Measurements from ENCODE around the gene G3BP1.
A peak's percentile ranks its signal among the peaks of the same experiment; 100 is the strongest.

Gene G3BP1

DNA sequence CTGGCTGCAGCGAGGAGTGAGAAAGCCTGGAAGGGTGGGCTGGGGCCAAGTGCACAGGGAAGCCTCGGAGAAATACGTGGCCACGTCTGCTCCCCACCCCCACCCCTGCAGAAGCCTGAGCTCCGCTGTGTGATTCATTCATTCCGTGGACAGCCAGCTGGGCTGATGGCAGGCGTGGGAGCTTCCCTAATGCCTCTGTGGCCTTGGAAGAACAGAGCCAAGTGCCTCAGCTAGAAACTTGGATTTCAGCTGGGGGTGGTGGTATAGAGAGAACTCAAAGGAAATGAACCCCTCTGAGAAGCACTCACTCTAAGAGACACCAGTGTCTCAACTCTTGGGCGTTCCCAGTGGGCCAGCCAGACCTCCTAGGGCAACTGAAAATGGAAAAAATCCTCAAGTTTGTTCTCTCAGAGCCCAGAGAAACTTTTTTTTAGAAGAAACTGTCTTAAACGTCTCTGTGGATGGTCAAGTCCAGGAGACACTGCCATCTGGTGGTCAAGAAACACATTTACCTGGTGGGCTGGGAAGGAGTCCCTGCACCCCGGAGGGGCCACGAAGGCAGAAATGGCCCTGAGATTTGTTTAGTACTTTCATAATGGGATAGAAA, 31.3 kb upstream of the G3BP1 start:
- H3K36me3 ChIP-seq, result peaks cover 4% of the 10 kb centered on the region; the same call in 1 of the 2 replicates
- TF ChIP-seq, protein P1, sequence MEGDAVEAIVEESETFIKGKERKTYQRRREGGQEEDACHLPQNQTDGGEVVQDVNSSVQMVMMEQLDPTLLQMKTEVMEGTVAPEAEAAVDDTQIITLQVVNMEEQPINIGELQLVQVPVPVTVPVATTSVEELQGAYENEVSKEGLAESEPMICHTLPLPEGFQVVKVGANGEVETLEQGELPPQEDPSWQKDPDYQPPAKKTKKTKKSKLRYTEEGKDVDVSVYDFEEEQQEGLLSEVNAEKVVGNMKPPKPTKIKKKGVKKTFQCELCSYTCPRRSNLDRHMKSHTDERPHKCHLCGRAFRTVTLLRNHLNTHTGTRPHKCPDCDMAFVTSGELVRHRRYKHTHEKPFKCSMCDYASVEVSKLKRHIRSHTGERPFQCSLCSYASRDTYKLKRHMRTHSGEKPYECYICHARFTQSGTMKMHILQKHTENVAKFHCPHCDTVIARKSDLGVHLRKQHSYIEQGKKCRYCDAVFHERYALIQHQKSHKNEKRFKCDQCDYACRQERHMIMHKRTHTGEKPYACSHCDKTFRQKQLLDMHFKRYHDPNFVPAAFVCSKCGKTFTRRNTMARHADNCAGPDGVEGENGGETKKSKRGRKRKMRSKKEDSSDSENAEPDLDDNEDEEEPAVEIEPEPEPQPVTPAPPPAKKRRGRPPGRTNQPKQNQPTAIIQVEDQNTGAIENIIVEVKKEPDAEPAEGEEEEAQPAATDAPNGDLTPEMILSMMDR (IDR thresholded peaks at IDR 0.05; ENCODE audit: low read depth, low read length), result peak; percentile 85
- no peaks in the 10 kb centered on the region for H3K27me3 ChIP-seq
- H3K4me1 ChIP-seq, result peaks cover 8% of the 10 kb centered on the region
- no peaks in the 10 kb centered on the region for H3K9me3 ChIP-seq
- peak; percentile 56 for DNase-seq
- H3K4me3 ChIP-seq (ENCODE audit: low read depth, low read length), result peak overlapping the region; percentile 25; the same call in 1 of the 2 replicates

DNA sequence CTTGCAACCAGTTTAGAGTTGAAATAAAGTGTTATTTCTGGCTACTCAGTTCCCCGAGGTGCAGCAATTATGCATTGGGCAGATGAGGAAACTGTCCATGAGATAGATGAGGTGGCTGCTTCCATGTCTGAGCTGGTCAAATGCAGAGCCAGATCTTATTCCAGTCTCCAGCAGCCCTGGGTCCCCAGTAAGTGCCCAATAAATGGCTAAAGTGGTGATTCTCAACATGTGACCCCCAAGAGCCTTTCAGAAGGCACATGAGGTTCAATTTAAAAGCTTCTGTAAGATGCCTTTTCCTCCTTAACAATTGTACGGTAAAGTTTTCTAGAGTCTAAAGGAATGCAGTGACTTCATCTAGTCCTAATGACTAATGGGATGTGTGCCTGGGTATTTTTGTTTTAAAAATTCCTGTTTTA, 30.8 kb upstream of the G3BP1 start:
- no peak for DNase-seq
- peaks cover 4% of the 10 kb centered on the region; the same call in 1 of the 2 replicates for H3K36me3 ChIP-seq
- H3K27me3 ChIP-seq, result no peaks in the 10 kb centered on the region
- H3K4me1 ChIP-seq, result peaks cover 8% of the 10 kb centered on the region
- no peak overlapping the region for H3K4me3 ChIP-seq (ENCODE audit: low read depth, low read length)
- TF ChIP-seq, protein P1 (IDR thresholded peaks at IDR 0.05; ENCODE audit: low read depth, low read length), result no peak
- H3K9me3 ChIP-seq, result no peaks in the 10 kb centered on the region

DNA sequence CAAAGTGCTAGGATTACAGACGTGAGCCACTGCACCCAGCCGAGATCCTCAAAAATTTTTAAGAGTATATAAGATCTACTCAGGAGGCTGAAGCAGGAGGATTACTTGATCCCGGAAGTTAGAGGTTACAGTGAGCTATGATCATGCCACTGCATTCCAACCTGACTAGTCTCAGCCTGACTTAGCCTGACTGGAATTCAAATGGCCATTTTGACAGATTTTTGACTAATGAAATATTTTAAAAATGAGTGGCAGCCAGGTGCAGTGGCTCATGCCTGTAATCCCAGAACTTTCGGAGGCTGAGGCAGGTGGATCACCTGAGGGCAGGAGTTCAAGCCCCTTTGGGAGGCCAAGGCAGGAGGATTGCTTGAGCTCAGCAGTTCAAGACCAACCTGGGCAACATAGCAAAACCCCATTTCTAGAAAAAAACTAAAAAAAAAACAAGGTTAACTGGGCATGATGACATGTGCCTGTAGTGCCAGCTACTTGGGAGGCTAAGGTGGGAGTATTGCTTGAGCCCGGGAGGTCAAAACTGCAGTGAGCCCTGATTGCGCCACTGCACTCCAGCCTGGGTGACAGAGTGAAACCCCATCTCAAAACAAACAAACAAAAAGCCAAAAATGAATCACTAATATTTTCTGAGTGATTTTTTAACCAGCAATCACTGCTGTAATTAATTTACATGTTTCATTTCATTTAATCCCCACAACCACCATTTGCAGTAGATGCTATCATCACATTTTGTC, 29.9 kb upstream of the G3BP1 start:
- H3K4me1 ChIP-seq, result peaks cover 8% of the 10 kb centered on the region
- H3K9me3 ChIP-seq, result no peaks in the 10 kb centered on the region
- DNase-seq, result no peak
- no peaks in the 10 kb centered on the region for H3K27me3 ChIP-seq
- H3K36me3 ChIP-seq, result peaks cover 4% of the 10 kb centered on the region; the same call in 1 of the 2 replicates
- TF ChIP-seq, protein P1 (IDR thresholded peaks at IDR 0.05; ENCODE audit: low read depth, low read length), result no peak
- no peak overlapping the region for H3K4me3 ChIP-seq (ENCODE audit: low read depth, low read length)

DNA sequence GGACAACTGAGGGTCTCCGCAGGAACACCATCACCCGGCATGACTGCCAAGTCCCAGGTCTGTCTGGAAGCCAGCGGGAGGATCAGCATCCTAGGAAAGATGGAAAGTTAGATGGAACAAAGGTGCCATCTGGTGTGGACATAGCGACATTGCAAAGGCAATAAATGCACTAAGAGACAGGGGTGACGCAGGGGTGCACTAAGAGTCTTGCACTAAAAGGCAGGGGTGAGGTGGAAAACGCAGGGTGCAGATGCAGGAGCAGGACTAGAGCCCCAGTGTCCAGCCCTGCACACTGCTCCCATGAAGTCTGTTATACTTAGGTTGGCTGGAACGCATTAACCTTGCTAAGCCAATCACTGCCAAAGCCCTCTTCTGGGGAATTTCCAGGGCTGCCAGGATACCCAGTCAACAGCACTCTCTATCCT, 28.9 kb upstream of the G3BP1 start:
- DNase-seq, result peak; percentile 69
- Histone ChIP-seq H3K27me3 (no peaks in the 10 kb centered on the region), H3K4me1 (peaks cover 8% of the 10 kb centered on the region), H3K4me3 (ENCODE audit: low read depth, low read length) (no peak overlapping the region), H3K9me3 (no peaks in the 10 kb centered on the region), H3K36me3 (peaks cover 4% of the 10 kb centered on the region; the same call in 1 of the 2 replicates)
- TF ChIP-seq, protein P1 (IDR thresholded peaks at IDR 0.05; ENCODE audit: low read depth, low read length), result peak; percentile 86

DNA sequence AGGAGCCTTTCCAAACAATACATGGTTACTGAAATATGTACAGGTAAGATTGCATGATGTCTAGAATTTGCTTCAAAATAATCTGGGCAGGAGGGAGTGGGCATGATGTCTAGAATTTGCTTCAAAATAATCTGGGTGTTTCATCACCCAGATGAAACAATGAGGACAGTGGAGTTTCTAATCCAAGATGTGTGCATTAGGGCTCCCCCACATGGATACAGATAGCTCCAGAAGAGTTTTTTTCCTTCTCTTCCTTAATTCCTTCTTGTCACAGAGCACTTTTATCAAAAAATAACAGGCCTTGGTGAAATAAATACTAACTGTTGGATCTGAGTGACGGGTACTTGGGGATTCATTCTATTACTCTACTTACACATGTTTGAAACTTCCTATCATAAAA, 28.2 kb upstream of the G3BP1 start:
- no peaks in the 10 kb centered on the region for H3K27me3 ChIP-seq
- H3K4me1 ChIP-seq, result peaks cover 8% of the 10 kb centered on the region
- DNase-seq, result no peak
- no peak overlapping the region for H3K4me3 ChIP-seq (ENCODE audit: low read depth, low read length)
- no peaks in the 10 kb centered on the region for H3K9me3 ChIP-seq
- peaks cover 4% of the 10 kb centered on the region; the same call in 1 of the 2 replicates for H3K36me3 ChIP-seq
- TF ChIP-seq, protein P1 (IDR thresholded peaks at IDR 0.05; ENCODE audit: low read depth, low read length), result 0 out of 2 replicates have a peak, but pooled peaks have one; percentile 15
